Measurements from ENCODE around the gene CACNA1E.

The CACNA1E gene

DNA sequence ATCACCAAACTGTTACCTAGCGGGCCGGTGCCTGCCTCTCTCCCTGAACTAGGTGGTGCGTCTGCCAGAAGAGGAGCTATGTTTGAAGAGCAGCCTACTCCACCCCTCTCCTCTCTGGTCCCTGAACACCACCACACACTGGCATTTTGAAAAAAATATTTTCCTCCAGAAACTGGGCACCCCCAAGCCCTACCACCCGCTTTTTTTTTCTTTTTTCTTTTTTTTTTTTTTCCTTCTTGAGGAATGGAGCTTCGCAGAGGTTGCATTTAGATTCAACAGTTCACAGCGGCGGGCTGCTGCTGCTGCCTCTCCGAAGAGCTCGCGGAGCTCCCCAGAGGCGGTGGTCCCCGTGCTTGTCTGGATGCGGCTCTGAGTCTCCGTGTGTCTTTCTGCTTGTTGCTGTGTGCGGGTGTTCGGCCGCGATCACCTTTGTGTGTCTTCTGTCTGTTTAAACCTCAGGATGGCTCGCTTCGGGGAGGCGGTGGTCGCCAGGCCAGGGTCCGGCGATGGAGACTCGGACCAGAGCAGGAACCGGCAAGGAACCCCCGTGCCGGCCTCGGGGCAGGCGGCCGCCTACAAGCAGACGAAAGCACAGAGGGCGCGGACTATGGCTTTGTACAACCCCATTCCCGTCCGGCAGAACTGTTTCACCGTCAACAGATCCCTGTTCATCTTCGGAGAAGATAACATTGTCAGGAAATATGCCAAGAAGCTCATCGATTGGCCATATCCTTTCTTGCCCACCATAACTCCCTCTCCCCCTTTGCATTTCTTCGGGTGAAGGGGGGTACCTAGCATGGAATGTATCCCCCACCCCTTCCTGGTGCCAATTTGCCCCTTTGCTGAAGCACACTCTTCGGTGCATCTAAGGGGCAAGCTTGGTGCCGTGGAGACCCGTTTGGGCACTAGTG is at the start of gene CACNA1E:
Gene CACNA1E (plus strand): TSS at position 233 of the 911 bp plus-strand sequence. CDS start 228 bp downstream, at position 461.
- no peak for DNase-seq

DNA sequence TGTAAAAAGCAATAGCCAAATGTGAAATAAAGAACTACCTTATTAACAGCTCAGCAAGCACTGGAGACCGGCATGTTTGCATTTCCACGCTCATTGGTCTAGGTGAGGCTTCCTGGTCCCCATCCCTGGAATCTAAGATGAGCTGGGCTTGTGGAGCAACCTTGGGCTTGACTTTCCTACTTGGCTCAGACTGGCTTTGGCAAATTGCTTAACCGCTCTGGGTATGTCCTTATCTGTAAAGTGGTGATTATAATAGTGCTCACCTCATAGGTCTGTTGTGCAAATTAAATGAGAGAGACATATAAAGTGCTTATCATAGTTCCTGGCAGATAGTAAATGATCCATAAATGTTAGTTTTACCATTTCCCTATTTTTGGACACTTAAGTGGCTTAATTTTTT is 49.4 kb upstream of the CACNA1E start:
- no peak for DNase-seq

DNA sequence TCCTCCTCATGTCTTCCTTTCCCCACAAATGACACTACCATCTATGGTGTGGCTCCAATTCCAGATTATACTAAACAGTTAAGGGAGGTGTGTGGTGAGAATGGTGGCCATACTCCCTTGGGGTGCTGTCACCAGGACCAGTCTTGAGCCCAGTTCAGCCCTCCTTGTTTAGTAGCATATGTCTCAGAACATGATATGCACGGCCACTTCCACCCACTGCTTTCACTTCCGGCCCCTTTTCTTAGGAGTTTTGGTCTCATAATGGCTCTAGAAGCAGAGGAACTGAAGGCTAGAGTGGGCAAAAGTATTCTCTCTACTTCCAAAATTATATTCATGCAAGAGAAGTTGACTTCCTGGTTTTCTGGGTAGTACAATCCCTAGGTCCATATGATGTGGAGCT is 45.3 kb upstream of the CACNA1E start:
- no peak for DNase-seq

DNA sequence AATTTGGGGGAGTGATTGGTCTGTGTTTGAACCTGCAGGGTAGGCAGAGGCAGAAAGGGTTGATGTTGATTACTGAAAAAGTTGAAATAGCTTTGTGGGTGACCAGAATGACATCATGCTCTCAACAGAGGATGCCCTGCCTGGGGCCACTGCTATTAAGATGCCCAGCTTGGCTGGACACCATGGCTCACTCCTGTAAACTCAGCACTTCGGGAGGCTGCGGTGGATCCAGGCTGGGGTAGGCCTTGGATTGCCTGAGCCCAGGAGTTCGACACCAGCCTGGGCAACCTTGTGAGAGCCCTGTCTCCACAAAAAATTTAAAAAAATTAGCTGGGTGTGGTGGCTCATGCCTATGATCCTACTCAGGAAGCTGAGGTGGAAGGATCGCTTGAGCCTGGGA is 42.8 kb upstream of the CACNA1E start:
- no peak for DNase-seq

DNA sequence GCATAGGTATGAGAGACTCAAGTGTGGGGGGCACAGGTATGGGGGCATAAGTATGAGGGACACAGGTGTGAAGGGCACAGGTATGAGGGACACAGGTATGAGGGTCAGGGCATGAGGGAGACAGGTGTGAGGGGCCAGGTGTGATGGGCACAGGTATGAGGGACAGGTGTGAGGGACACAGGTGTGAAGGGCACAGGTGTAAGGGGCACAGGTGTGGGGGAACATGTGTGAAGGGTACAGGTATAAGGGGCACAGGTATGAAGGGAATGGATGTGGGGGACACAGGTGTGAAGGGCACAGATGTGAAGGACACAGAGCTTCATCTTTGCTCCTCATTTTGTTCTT is 41.2 kb upstream of the CACNA1E start:
- no peak for DNase-seq

DNA sequence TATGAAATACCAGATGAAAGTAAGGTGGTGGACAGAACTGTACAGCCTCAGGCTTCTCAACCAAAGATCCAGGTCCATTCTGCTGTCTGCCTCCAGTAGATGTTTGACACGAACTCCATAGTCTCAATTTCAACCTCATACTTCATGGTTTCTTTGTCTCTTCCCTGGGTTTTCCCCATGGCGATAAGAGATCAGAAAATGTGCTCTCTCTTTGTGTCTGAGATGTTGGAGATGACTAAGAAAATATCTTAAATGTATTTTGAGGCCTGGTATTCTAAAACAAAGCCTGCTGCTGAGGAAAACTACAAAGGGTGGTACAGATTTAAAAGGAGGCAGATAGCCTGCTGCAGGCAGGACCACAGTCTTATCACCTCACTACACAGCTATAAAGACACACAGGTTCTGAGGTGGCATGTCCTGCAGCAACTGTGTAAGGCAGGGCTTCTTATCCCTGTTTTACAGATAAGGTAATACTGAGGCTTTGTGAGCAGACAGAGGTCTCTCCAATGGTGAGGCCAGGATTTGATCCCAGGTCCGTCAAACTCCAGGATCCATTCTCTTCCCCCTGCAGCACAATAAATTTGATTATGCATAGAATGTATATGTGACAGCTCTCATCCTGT is 40.0 kb upstream of the CACNA1E start:
- no peak for DNase-seq

DNA sequence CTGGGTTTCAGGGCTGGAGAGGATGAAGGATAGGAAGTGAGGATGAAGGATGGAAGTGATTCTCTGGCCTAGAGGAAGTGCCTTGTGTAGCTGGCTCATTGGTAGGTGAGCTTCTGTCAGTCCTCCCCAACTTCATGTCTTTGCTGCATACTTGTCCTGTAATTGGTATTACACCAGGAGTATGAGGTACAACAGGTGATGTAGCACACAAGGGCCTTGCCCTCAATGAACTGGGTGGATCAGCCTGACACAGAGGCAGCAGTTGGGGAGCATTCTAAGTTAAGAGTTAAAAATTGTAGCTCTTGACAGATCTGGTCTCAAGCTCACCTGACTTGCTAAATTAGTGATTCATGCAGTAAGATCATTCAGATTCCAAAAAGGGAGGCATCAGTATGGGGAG is 37.9 kb upstream of the CACNA1E start:
- no peak for DNase-seq

DNA sequence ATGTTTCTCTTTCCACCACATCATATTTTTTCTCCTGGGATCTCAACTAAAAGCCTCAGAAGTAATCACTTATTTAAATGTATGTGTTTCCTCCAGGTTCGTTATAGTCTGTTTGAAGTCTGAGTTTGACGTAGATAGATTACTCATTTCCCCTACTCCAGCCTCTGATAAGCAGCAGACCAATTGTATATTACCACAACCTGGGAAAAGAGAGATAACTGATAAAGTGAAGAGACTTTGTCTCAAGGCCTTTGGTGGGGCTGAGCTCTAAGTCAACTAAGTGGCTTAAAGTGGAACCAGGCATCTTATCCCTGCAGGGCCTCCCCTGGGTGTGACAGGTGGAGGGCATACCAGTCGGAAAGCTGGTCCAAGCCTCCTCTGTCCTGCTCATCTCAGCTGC is 34.9 kb upstream of the CACNA1E start:
- no peak for DNase-seq

DNA sequence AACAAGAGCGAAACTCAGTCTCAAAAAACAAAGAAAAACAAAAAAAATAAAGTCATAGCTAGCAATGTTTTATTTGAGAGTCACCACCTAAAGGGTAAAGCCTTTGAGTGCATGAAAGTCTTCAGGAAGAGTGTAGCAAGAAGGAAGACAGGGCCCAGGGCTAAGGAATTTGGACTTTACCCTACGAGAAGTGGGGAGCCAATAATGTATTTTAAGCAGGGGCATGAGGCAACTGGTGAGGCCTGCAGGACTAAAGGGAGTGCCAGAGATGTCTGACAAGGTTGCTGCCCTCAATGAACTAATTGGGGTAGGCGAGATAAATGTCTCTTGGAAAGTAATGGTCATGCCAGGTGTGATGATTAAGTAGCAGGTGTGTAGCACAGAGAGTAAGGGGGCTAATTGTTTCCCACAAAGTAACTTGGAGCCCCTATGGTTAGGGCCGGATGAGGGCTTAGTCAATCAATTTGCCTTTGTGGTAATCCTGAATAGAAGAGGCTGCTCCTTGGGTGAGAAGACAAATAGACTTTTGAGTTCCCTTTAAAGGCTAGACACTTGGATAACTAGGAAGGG is 31.6 kb upstream of the CACNA1E start:
- no peak for DNase-seq

DNA sequence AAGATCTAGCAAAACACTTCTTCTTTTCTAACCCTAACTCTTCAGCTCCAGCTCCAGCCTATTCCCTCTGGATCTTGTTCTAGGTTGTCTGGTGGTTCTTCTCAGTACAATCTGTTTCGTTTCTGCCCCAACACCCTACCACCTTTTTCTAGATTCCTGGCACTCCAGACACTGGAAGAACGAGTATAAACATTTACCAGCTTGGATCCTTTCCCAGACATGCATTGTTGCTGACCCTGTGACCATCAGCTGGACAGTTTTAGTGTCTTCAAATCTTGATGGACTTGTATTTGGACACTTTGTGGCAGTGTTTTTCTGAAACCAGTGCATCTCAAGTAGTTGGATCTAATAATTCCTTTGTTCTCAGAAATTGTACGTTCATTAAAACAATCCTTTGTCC is 30.6 kb upstream of the CACNA1E start:
- no peak for DNase-seq

DNA sequence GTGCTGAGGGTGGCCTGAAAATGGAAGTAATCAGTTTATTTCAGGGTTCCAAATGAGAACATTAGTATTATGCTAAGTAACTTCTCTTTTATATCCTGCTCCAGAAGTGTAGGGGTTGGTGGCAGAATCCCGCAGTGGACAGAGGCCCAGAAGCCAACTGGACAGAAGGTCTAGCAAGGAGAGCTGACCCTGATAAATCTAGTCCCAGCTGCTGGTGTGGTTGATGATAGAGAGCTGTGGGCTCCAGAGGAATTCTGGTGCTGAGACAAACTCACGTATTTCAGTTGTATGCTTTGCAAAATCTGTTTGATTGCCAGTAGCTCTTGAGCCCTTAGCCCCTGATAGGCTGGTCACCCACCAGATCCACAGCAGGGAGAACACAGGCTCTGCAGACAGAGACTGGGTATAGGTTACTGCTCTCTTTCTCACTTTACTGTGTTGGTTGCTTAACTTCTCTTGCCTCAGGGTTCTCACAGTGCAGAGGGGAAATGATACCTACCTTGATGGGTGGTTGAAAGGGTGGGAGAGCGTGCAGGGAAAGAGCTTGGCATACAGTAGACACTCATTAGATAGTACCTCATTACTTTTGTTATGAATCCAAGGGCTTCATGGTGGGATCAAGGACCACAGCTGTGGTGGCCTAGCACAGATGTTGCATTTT is 29.6 kb upstream of the CACNA1E start:
- no peak for DNase-seq

DNA sequence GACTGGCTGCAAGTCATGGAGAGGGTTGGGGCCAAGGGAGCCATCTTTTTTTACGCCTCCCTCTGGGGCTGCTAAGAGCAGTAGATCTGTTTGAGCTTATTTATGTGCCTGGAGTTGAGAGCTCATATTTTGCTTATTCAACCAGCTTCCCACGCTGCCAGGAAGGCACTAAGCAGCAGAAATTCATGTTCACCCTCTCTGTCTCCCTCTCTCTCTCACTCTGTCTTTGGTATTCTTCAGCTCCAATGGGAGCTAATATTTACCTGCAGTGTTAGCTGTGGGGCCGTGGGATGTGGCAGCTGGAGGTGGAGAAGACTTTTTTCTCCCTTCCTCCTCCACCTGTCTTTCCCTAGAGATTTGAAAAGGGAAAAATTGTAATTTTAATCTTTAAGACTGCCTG is 26.8 kb upstream of the CACNA1E start:
- no peak for DNase-seq

DNA sequence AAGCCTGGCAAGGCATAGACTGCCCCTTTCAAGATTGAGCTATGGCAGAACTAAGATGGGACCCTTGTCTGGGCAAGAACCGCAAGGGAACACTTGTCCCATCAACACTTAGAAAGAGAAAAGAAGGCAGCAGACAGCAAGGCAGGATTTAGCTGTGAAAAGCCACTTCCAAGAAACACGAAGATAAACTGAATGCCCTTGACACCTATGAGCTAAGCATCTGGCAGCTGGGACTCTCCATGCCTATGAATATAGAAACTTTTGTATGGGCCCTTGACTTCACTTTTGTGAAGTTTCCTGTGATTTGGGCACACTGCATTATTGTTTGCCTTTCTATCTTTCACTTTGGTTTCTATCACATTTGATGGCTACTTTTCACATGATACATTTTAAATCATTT is 24.9 kb upstream of the CACNA1E start:
- DNase-seq: no peak

DNA sequence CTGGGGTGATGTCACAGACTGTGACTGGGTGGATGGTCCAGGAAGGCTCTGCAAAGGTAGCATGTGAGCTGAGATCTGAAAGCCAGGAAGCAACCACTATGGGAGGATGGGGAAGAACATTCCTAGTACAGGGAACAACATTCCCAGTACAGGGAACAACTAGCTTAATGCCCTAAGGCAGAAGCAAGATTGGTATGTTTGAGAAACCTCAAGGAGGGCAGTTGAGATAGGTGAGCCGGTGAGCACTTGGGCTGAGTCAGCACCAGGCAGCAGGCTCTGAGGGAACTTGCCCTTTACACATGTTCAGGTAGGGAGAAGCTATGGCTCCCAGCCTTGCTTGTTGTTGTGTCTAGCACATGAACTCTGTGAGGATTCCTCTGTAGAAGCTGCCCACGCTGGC is 24.2 kb upstream of the CACNA1E start:
- no peak for DNase-seq

DNA sequence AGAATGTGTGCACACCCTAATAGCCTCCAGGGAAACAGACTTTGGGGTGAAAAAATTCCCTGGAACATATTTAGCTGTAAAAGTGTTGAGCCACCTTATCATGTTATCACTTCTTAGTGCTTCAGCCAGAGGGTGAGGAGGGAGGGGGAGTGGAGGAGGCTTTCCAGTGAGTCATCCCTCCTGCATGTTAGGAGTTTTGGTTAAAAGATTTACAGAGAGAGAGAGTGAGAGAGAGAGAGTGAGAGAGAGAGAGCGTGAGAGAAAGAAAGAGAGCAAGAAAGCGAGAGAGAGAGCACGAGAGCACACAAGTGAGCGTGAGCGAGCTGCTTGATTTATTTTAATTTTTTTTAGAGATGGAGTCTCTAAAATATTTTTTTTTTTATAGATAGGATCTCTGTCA is 13.5 kb upstream of the CACNA1E start:
- no peak for DNase-seq

DNA sequence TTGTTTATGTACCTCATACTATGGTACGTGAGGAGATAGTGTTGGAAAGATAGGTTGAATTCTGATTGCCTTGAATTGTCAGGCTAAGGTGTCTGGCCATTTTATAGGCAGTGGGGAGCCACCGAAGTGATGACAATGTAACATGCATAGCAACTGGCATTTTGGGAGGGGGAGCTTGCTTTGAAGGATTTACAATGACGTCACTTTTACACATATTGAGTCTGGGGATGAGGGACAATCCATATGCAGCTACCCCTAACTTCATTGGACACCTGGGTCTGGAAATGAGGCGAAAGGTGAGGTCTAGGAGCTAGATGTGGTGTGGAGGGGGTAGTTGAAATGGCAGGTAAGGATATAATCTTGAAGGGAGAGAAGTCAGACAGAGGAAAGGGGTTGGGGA is 7.7 kb upstream of the CACNA1E start:
- DNase-seq: no peak

DNA sequence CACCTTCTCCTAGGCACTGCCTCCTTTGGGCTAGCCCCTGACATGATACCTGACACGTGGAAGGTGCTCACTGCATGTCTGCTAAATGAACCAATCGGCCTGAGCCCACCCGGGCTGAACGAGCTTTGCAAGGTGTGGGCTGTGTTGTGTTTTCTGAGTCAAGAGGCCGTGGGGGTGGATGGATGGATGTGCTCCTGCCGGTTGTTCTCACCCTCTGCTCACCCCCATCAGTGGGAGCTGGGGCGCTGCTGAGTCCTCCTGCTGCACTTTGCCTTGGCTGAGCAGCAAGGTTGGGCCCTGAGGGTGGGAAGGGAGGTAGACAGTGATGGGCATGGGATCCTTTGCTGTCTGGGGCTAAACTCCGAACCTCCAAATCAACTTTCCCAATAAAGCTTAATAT is 6.7 kb upstream of the CACNA1E start:
- DNase-seq: no peak

DNA sequence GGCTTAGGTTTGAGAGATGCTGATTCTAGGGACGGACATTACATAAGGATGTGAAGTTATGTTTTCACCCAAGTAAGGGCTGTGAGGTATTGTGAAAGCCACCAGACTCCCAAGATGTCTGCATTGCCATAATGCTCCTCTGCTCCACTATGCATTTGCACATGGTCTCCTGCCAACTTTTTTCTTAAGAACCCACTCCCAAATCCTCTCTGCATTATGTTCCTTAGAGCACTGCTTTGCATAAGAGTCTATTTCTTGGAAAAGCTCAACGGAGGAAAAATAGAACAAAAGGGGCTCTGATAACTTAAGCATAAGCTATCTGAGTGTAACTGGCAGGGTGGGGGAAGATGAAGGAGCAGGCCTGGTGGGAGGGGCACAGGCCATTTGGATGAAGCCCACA is 5.0 kb upstream of the CACNA1E start:
- DNase-seq: no peak

DNA sequence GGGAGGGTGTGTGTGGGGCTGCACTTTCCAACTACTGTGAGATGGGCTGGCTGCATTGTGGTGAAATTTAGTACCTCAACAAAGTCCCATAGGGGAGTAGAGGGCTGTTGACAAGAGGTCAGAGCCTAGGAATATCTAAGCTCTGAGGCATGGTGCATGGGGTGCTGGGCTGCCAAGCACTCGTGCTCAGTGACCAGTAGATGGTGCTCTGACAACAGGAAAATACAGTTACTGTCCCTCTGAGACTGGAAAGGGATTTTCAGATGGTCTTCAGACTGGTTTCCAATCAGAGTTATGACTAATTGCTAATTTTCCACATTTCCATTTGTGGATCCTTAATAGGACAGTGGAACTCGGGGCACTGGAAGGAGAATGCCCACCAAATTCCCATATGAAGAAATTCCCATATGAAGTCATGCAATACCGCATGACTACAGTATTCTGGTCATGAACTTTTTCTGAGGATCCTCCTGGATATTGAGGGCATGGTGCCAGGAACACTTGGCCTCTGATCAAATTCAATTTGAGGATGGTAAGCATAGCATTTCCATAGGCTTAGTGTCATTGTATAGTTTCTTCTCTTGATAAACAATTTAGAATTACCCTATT is 4.1 kb upstream of the CACNA1E start:
- DNase-seq: no peak

DNA sequence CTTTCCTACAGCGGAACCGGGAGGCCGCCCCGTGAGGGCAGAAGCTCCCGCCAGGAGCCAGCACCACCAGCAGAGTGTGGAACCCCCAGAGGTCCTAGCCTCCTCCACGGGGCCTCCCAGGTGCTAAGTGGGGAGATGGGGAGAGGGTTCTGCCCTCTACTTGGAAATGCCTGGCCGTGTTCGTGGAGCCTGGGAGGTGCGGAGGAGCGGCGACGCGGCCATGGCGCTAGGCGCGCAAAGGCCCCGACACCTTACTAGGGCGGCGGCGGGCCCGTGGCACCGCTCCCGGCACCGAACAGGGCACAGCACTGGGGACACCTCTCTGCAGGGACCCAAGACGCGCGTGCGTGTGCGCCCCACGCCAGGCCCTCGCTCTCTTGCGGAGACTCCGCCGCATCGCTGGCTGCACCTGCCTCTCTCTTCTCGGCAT is 1.3 kb upstream of the CACNA1E start:
- DNase-seq: no peak

DNA sequence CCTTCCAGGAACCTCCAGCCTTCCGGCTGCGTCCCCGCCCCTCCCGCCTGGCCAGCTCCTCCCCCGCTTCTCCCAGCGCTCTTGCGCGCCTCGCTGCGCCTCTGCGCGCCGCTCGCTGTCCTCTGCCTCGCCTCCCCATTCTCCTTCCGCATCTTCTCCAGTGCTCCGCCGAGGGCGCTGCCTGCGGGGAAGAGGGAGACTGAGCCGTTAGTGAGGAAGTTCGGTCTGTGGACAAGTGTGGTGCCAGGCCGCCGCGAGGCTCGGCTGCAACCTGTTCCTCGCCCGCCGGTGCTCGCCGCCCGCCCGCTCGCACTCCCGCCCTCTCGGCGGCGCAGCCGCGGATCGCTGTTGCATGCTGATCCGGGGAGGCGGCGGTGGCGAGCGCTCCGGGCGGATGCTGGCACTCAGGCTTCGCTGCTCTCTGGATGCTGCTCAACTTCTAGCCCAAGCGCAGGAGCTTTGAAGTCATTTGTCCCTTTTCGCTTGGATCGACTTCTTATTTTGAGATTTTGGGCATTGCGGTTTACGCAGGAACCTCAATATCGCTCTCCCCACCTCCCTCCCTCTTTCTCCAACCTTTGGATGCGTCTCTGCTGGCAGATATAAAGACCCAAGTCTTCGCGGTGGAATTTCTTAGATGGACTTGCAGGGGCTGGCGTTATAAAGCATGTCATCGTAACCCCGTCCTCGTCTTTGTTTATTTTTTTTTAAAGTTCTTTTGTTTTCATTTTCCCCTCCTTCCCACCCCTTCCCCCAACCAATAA is 614 bp upstream of the CACNA1E start:
- DNase-seq: peak; percentile 16

DNA sequence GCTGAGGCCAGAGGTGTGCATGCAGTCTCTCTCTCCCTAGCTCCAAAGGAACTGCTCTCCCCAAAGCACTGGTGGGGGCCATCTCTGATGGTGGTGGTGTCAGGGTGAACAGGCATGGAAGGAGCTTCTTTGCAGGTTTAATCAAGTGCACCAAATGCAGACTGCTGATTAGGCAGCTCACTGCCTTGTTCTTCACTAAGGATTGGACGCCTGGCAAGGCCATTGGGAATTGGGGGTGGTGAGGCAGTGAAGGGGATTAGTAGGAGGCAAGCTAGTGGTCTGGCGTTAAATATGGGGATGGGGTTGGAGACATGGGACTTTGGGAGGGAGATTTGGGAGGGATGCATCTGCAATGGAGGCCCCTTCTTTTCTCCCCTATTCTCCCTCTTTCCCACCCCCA is 1.5 kb downstream of the CACNA1E start:
- DNase-seq: no peak
